Activated gamma-delta T cell treated with Interleukin-2 at 50 U/mL for 16 hours (primary cell): ENCODE data around the gene TRAF2.

Source experiments
- DNase-seq: peaks from one replicate; pipeline ENCODE4 v3.0.0-alpha.2; 2020

Gene TRAF2

GRCh38 chr9:136965771-136966484 lies 79.6 kb downstream of the TRAF2 start:
- peak; percentile 45 for DNase-seq

GRCh38 chr9:136968333-136969127 lies 82.2 kb downstream of the TRAF2 start:
- DNase-seq: no peak

GRCh38 chr9:136969150-136969549 lies 82.8 kb downstream of the TRAF2 start:
- DNase-seq: no peak

GRCh38 chr9:136969774-136970173 lies 83.5 kb downstream of the TRAF2 start:
- DNase-seq: no peak

- no peak for DNase-seq
Measured at GRCh38 chr9:136970361-136970760, 84.0 kb downstream of the TRAF2 start.

GRCh38 chr9:136971746-136972145 lies 85.4 kb downstream of the TRAF2 start:
- DNase-seq: no peak

GRCh38 chr9:136972335-136972734 lies 86.0 kb downstream of the TRAF2 start:
- DNase-seq: no peak

GRCh38 chr9:136972743-136973142 lies 86.4 kb downstream of the TRAF2 start:
- no peak for DNase-seq

- no peak for DNase-seq
Measured at GRCh38 chr9:136973618-136974617, 87.6 kb downstream of the TRAF2 start.

- no peak for DNase-seq
Measured at GRCh38 chr9:136974817-136975535, 88.7 kb downstream of the TRAF2 start.

- DNase-seq: peak; percentile 38
Measured at GRCh38 chr9:136975644-136976043, 89.3 kb downstream of the TRAF2 start.
